Measurements from ENCODE around the gene EPHA3.

DNA sequence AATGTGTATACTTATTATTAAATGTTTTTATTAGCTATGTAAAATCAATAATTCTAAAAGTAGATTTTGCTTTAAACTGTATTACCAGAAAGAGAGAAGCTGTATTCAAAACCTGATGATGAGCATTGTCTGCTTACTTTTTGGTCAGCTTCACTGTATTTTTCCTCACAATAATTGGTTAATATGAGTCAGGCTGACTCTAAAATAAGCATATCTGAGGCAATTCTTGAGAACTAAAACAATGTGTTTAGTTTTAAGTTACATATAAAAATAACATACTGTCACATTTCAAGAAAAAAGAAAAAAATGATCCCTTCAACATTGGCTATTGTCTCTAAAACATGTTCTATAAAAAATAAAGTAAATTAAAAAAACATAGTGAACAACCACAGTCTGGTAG, 66.1 kb downstream of the EPHA3 start:
- TF ChIP-seq, protein P1, sequence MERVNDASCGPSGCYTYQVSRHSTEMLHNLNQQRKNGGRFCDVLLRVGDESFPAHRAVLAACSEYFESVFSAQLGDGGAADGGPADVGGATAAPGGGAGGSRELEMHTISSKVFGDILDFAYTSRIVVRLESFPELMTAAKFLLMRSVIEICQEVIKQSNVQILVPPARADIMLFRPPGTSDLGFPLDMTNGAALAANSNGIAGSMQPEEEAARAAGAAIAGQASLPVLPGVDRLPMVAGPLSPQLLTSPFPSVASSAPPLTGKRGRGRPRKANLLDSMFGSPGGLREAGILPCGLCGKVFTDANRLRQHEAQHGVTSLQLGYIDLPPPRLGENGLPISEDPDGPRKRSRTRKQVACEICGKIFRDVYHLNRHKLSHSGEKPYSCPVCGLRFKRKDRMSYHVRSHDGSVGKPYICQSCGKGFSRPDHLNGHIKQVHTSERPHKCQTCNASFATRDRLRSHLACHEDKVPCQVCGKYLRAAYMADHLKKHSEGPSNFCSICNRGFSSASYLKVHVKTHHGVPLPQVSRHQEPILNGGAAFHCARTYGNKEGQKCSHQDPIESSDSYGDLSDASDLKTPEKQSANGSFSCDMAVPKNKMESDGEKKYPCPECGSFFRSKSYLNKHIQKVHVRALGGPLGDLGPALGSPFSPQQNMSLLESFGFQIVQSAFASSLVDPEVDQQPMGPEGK (CRISPR knock-in tag; IDR thresholded peaks at IDR 0.05; ENCODE audit: borderline replicate concordance), result no peak
- TF ChIP-seq, protein P2, sequence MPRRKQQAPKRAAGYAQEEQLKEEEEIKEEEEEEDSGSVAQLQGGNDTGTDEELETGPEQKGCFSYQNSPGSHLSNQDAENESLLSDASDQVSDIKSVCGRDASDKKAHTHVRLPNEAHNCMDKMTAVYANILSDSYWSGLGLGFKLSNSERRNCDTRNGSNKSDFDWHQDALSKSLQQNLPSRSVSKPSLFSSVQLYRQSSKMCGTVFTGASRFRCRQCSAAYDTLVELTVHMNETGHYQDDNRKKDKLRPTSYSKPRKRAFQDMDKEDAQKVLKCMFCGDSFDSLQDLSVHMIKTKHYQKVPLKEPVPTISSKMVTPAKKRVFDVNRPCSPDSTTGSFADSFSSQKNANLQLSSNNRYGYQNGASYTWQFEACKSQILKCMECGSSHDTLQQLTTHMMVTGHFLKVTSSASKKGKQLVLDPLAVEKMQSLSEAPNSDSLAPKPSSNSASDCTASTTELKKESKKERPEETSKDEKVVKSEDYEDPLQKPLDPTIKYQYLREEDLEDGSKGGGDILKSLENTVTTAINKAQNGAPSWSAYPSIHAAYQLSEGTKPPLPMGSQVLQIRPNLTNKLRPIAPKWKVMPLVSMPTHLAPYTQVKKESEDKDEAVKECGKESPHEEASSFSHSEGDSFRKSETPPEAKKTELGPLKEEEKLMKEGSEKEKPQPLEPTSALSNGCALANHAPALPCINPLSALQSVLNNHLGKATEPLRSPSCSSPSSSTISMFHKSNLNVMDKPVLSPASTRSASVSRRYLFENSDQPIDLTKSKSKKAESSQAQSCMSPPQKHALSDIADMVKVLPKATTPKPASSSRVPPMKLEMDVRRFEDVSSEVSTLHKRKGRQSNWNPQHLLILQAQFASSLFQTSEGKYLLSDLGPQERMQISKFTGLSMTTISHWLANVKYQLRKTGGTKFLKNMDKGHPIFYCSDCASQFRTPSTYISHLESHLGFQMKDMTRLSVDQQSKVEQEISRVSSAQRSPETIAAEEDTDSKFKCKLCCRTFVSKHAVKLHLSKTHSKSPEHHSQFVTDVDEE (CRISPR knock-in tag; IDR thresholded peaks at IDR 0.05), result no peak
- no peak for TF ChIP-seq ISL1 (CRISPR knock-in tag; IDR thresholded peaks at IDR 0.05)
